ENCODE results near the gene TEKT5.
"Not testable (repeated sequence)": the region's sequence is repeated elsewhere in the genome, so short reads cannot be mapped to it uniquely, and the experiment has no call there.

Gene TEKT5

GRCh38 chr16:10694830-10695229 lies at the start of gene TEKT5:
Gene TEKT5, minus strand, starts transcription at chr16:10694930. Its CDS starts 57 bp downstream, at chr16:10694873.
- no peak for DNase-seq (ENCODE audit: low spot score)

GRCh38 chr16:10743610-10744369 lies 49.1 kb upstream of the TEKT5 start, which contains the start of gene NUBP1:
Gene NUBP1, plus strand, starts transcription at chr16:10743842. Its CDS starts 22 bp downstream, at chr16:10743864.
- DNase-seq (ENCODE audit: low spot score) = peak; percentile 95

GRCh38 chr16:10743227-10743609 lies 48.5 kb upstream of the TEKT5 start:
- no peak for DNase-seq (ENCODE audit: low spot score)

- no peak for DNase-seq (ENCODE audit: low spot score)
These were observed 47.1 kb upstream of the TEKT5 start for GRCh38 chr16:10741844-10742243.

- not testable (repeated sequence) for DNase-seq (ENCODE audit: low spot score)
These were observed 46.5 kb upstream of the TEKT5 start for GRCh38 chr16:10741249-10741648.

GRCh38 chr16:10740845-10741208 lies 46.1 kb upstream of the TEKT5 start:
- no peak for DNase-seq (ENCODE audit: low spot score)

GRCh38 chr16:10740000-10740844 lies 45.5 kb upstream of the TEKT5 start:
- no peak for DNase-seq (ENCODE audit: low spot score)

GRCh38 chr16:10738231-10739077 lies 43.7 kb upstream of the TEKT5 start:
- DNase-seq (ENCODE audit: low spot score) = peak; percentile 54

DNA sequence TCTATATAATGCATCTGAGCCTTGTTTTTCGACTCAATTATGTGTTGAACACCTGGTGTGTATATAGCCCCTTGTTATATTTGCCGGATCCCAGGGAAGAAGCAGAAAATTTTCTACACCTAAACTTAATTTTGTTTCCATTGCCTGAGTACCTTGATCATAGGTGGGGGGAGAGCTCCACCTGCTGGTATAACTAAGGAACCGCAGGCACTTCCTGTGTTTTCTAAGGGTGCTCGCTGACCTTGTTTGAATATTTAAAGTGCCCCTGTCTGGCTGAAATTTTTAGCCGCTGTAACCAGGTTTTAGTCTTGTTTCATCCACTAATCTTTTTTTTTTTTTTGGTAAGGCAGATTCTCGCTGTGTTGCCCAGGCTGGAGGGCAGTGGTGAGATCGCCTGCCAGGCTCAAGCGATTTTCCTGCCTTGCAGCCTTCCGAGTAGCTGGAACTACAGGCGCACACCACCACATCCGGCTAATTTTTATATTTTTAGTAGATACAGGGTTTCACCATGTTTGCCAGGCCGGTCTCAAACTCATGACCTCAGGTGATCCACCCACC lies 42.4 kb upstream of the TEKT5 start:
- peak; percentile 71 for DNase-seq (ENCODE audit: low spot score)

- DNase-seq (ENCODE audit: low spot score) = no peak
These were observed 37.1 kb upstream of the TEKT5 start for GRCh38 chr16:10731790-10732189.

GRCh38 chr16:10729104-10730048 lies 34.6 kb upstream of the TEKT5 start:
- peak; percentile 60 for DNase-seq (ENCODE audit: low spot score)

- no peak for DNase-seq (ENCODE audit: low spot score)
These were observed 33.5 kb upstream of the TEKT5 start for GRCh38 chr16:10728003-10728887.

- peak; percentile 3 for DNase-seq (ENCODE audit: low spot score)
These were observed 14.2 kb upstream of the TEKT5 start for GRCh38 chr16:10708969-10709368.

GRCh38 chr16:10699756-10700155 lies 5.0 kb upstream of the TEKT5 start:
- no peak for DNase-seq (ENCODE audit: low spot score)

- no peak for DNase-seq (ENCODE audit: low spot score)
These were observed 424 bp downstream of the TEKT5 start for GRCh38 chr16:10694306-10694705.

DNA sequence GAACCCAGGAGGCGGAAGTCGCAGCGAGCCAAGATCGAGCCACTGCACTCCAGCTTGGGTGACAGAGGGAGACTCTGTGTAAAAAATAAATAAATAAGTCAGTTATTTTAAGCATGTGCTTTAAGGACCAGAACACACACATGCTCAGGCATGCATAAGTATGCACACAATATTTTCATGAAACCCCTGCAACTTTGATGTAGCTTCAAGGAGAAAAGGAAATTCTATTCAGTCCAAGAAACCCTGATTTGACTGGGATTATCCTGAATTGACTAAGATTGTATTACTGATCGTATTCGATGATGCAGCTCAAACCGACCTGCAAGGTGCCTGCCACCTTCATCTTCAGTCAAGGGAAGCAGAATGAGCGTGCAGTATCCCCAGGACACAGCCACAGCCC lies 841 bp downstream of the TEKT5 start:
- DNase-seq (ENCODE audit: low spot score) = no peak

GRCh38 chr16:10692470-10692869 lies 2.3 kb downstream of the TEKT5 start:
- no peak for DNase-seq (ENCODE audit: low spot score)

- no peak for DNase-seq (ENCODE audit: low spot score)
These were observed 6.0 kb downstream of the TEKT5 start for GRCh38 chr16:10688726-10689125.

GRCh38 chr16:10688291-10688690 lies 6.4 kb downstream of the TEKT5 start:
- DNase-seq (ENCODE audit: low spot score) = no peak

DNA sequence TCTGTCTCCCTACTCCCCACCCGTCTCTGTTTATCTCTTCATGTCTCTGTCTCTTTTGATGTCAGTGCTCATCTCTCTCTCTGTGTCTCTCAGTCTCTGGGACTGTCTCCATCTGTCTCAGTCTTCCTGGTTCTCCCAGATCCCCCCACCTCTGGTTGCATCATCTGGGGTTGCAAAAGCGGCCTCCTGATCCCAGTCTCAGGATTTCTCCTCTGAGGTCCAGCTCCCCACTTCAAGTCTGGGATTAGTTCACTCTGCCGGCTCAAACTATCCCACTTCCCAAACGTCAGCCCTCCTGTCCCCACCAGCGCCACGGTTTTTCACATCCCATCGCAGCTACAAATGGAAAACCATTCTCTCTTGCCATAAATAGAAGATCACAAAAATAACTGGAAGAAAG lies 9.0 kb downstream of the TEKT5 start:
- DNase-seq (ENCODE audit: low spot score) = no peak
